Mucosa of descending colon (tissue), 3 donors: ENCODE data around the gene DDX17. TPM values are rescaled to one million over a fixed set of nuclear protein-coding genes. Genes with fewer than 3 reads are reported as not detected.

Experiments
- ATAC-seq: fragments of 200-7000 bp; cut with Tn5 transposase; one replicate; pipeline ENCODE4 v1.9.1; 2020; ENCODE audit warnings: mild to moderate bottlenecking, moderate library complexity
- DNase-seq, 3 donors: peaks; one replicate each; pipeline ENCODE4 v3.0.0-alpha.2; 2020
- H3K36me3 ChIP-seq: fragments of 200-600 bp; one replicate; pipeline ENCODE4 v1.8.0; 2021; ENCODE audit warnings: low read depth, mild to moderate bottlenecking
- H3K4me1 ChIP-seq: fragments of 200-600 bp; one replicate; pipeline ENCODE4 v1.8.0; 2021; ENCODE audit warnings: low read depth, mild to moderate bottlenecking
- H3K4me3 ChIP-seq: fragments of 200-600 bp; one replicate; pipeline ENCODE4 v1.8.0; 2021; ENCODE audit warnings: mild to moderate bottlenecking
- H3K9me3 ChIP-seq: fragments of 200-600 bp; one replicate; pipeline ENCODE4 v1.8.0; 2021; ENCODE audit warnings: mild to moderate bottlenecking
- CTCF ChIP-seq: fragments of 200-600 bp; IDR thresholded peaks from one replicate; pipeline ENCODE4 v1.8.0; 2022; ENCODE audit warnings: antibody characterized with exemption, mild to moderate bottlenecking
- intact Hi-C, 2 donors: fragments of 100-400 bp; cut with DNase I in 1 of 2; cut with micrococcal nuclease in 1 of 2; formaldehyde crosslinking; loops; one replicate each; pipeline versions ENCODE4 v1.11.0 to v1.11.1; 2022; cut with DNase I, micrococcal nuclease
- total RNA-seq, 3 donors: library from RNA; stranded (reverse); fragmentation: NEBNext Ultra II Directional in 2 of 3; extraction: Animal tissue kit (Norgen Biotek cat#: 25700) in 2 of 3; gene quantifications; one replicate each; pipeline versions ENCODE4 v1.2.1 to v1.2.4, GENCODE V29; 2021 to 2023
- donor health status: DM: no; HTN: no; CAD: no; lungs with moderate emphysema.
- donor health status: DM: no; HTN: no; CAD: no.
- donor health status: DM: no; HTN: yes; CAD: no.

The DDX17 gene
- total RNA-seq, 3 donors from 2014 or later, result 279 to 464 (median 363) TPM

- Histone ChIP-seq H3K9me3 (no peaks in the 10 kb centered on the region), H3K4me1 (peaks cover 3% of the 10 kb centered on the region), H3K4me3 (no peak within 1 kb of the TSS), H3K36me3 (no peaks in the 10 kb centered on the region)
- DNase-seq (peak; percentile 76 to 85 (median 77)), ATAC-seq (peak; percentile 94)
- TF ChIP-seq CTCF, result no peak
- intact Hi-C loops, result no loop called here
Measured at GRCh38 chr22:38467904-38468442, 38.1 kb downstream of the DDX17 start, which contains the start of gene KDELR3. KDELR3 (plus strand) TSS chr22:38468096; CDS start chr22:38468234, 138 bp downstream.

DNA sequence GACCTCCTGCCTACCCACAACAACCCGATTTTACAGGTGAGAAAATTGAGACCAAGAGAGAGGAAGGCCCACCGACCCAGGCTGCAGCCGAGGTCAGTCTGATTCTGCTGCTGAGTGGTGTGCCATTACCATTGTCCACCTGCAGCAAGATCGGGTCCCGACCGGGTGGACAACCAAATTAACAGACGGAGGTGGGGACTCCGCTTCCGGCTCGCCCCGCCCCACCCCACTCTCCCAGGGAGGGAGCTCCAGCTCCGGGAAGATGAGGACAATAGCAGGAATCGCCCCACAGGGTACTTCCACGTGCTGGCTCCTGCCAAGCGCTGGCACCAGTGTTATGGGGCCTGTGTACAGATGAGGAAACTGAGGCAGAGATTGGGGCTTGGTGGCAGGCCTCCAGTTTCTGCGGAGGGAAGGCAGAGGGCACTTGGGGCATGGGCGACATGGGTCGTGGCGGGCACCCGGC is 38.6 kb downstream of the DDX17 start:
- intact Hi-C loops, result no loop called here
- Histone ChIP-seq H3K4me3 (no peak overlapping the region), H3K36me3 (no peaks in the 10 kb centered on the region), H3K4me1 (peaks cover 3% of the 10 kb centered on the region), H3K9me3 (no peaks in the 10 kb centered on the region)
- ATAC-seq (peak; percentile 58), DNase-seq (peak; percentile 57 to 75 (median 72))
- TF ChIP-seq CTCF, result no peak

- ATAC-seq, result peak; percentile 45
- intact Hi-C loops, result no loop called here
- no peak for TF ChIP-seq CTCF
- peak in 1 of 3 donors; percentile 40 for DNase-seq
- Histone ChIP-seq H3K4me3 (no peak overlapping the region), H3K4me1 (peaks cover 13% of the 10 kb centered on the region), H3K36me3 (no peaks in the 10 kb centered on the region), H3K9me3 (no peaks in the 10 kb centered on the region)
Measured at GRCh38 chr22:38465673-38466490, 40.2 kb downstream of the DDX17 start.

DNA sequence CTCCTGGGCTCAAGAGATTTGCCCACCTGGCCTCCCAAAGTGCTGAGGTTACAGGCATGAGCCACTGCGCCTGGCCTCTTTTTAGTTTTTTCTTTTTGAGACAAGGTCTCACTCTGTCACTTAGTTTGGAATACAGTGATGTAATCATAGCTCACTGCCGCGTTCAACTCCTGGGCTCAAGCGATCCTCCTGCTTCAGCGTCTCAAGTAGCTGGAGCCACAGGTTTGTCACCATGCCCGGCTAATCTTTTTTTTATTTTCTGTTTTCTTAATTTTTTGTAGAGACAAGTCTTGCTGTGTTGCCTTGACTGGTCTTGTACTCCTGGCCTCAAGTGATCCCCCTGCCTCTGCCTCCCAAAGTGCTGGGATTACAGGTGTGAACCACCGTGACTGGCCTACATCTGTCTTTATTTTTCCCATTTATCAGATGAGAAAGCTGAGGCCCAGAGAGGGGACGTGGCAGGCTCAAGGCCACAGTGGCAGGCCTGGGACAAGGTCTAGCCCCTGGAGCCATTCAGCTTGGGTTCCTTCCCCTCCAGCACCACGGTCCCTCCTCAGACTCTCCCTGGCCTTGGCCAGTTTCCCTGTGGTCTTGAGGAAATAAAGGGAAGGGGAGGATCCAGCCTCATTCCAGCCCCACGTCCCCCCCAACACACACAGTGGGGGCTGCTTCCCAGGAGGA is 41.0 kb downstream of the DDX17 start:
- Histone ChIP-seq H3K4me1 (peaks cover 13% of the 10 kb centered on the region), H3K9me3 (no peaks in the 10 kb centered on the region), H3K4me3 (no peak overlapping the region), H3K36me3 (no peaks in the 10 kb centered on the region)
- intact Hi-C loops, result no loop called here
- no peak for TF ChIP-seq CTCF
- peak in 1 of 3 donors; percentile 3 for DNase-seq
- ATAC-seq, result no peak

GRCh38 chr22:38462960-38463784 is 42.9 kb downstream of the DDX17 start:
- TF ChIP-seq CTCF, result no peak
- Histone ChIP-seq H3K36me3 (no peaks in the 10 kb centered on the region), H3K9me3 (no peaks in the 10 kb centered on the region), H3K4me1 (peaks cover 13% of the 10 kb centered on the region), H3K4me3 (no peak overlapping the region)
- intact Hi-C loops, result no loop called here
- DNase-seq (peak in 2 of 3 donors; percentile 51 to 59), ATAC-seq (no peak)
